NOMO-1 (cell line): ENCODE measurements around the gene TCP11L2.
"Not testable (repeated sequence)": the region's sequence is repeated elsewhere in the genome, so short reads cannot be mapped to it uniquely, and the experiment has no call there.

ENCODE experiments used
- DNase-seq, 2 experiments: peaks; one replicate each; lab custom pipeline; 2025; ENCODE audit not compliant: unreplicated experiment in 2 of 2; lab: John Stamatoyannopoulos, UW

The TCP11L2 gene

GRCh38 chr12:106282457-106283097, 20.0 kb upstream of the TCP11L2 start:
- DNase-seq, result peak; percentile 59 to 63

DNA sequence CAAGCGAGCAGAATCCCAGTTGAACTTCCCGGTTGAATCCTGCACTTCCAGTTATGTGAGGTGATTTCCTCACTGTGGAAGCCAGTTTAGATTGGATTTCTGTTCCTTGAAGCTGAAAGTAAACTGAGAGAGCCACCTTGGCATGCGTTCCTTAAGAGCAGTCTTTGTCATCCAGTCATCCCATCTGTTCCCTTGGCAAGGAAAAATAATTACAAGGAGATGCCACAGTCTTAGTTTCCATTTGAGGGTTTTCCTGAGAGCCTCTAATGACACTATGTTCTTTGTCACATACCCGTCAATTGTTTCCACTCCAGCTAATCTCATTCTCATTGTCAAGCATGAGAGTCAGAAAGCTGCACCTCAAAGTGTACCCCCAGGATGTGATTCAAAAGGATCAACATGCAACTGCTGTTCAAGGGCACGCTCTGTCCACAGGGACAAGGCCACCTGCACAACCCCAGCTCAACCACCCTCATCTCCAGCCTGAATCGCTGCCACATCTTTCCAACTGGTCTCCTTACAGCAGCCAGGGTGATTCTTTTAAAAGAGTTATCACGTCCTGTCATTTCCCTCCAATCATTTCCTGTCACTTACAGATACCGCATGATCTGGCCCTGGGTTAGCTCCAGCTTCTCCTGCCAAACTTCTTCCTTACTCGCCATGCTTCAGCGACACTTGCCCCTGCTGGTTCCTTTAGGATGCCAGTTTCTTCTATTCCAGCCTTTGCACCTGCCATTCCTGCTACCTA, 18.0 kb upstream of the TCP11L2 start:
- DNase-seq, result no peak

- no peak for DNase-seq
Observed at GRCh38 chr12:106285982-106286381, 16.6 kb upstream of the TCP11L2 start.

DNA sequence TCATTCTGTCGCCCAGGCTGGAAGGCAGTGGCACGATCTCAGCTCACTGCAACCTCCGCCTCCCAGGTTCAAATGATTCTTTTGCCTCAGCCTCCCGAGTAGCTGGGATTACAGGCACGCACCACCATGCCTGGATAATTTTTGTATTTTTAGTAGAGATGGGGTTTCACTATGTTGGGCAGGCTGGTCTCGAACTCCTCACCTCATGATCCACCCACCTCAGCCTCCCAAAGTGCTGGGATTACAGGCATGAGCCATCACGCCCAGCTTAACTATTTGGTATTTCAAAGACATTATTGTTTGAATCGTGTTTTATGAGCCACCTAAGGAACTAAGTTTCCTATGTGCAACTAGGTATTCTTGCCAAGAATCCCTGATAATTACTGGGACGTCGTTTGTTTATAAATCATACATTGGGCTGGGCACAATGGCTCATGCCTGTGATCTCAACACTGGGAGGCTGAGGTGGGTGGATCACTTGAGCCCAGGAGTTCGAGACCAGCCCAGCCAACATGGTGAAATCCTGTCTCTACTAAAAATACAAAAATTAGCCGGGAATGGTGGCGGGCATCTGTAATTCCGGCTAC, 15.9 kb upstream of the TCP11L2 start:
- DNase-seq, result not testable (repeated sequence)

- no peak for DNase-seq
Observed at GRCh38 chr12:106287364-106287763, 15.2 kb upstream of the TCP11L2 start.

GRCh38 chr12:106288101-106288493, 14.4 kb upstream of the TCP11L2 start:
- DNase-seq, result no peak

DNA sequence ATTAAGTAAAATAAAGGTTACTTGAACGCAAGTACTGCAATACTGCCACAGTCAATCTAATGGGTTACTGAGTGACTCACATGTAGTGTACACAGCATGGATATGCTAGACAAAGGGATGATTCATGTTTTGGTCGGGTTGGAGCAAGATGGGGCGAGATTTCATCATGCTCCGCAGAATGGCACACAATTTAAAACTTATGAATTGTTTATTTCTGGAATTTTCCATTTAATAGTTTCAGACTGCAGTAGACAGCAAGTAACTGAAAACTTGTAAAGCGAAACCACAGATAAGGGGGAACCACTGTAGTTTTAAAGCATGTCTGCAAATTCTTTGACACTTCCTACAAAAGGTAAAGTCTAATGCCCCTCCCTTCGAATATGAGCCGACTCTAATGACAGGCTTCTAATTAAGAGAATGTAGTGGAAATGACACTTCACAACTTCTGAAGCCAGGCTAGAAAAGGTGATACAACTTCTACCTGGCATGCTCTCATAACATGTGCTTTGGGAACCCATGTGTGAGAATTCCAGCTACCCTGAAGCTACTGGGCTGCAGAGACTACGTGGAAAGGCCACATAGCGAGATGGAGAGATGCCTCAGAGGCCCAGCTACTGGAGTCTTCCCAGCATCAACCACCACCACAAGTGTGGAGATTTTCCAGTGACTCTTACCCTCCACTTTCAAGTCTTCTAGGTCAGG, 13.9 kb upstream of the TCP11L2 start:
- peak; percentile 77 to 84 for DNase-seq

- DNase-seq, result no peak
Observed at GRCh38 chr12:106289196-106289681, 13.3 kb upstream of the TCP11L2 start.

GRCh38 chr12:106290666-106291065, 11.9 kb upstream of the TCP11L2 start:
- no peak for DNase-seq

- no peak for DNase-seq
Observed at GRCh38 chr12:106291342-106291741, 11.2 kb upstream of the TCP11L2 start.

DNA sequence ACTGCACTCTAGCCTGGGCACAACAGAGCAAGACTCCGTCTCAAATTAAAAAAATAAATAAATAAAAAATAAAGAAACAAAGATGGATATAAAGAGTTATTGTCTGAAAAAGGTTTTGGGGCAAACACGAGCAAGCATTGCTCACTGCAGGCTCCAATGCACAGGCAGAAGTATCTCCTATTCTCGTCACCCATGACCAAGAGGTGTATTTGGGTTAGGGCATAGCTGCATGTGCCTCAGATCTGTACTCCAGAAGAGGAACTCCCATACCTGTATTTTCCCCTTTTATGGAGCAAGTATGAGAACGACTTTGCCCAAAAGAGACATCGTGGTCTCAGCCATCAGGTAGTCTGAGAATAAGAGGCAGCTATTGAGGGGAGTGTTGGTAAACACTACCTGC, 10.2 kb upstream of the TCP11L2 start:
- DNase-seq, result no peak

- DNase-seq, result no peak
Observed at GRCh38 chr12:106296179-106296877, 6.2 kb upstream of the TCP11L2 start.

- no peak for DNase-seq
Observed at GRCh38 chr12:106297075-106297474, 5.5 kb upstream of the TCP11L2 start.

- no peak for DNase-seq
Observed at GRCh38 chr12:106297681-106298080, 4.9 kb upstream of the TCP11L2 start.

GRCh38 chr12:106299202-106299774, 3.2 kb upstream of the TCP11L2 start:
- DNase-seq, result no peak

DNA sequence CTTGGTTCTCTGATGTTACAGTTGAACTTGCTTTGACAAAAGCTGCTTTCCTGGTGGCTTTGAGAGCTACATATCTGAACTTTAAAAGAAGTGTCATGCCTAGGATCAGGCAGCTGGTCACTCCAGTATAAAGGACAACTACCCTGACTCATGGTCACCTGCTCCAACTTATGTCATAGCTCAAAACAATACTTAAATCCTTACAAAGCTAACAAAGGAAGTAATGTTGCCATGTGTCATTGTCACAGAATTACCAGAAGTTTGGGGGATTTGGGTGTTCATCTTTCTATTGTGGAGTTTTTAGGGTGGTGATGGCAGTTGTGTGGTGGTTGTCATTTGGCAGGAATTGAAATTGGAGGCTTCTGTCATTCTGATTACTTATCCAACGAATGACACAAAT, 1.8 kb upstream of the TCP11L2 start:
- DNase-seq, result no peak

- DNase-seq, result no peak
Observed at GRCh38 chr12:106301241-106301610, 1.3 kb upstream of the TCP11L2 start.

- peak; percentile 42 to 50 for DNase-seq
Observed at GRCh38 chr12:106301611-106302321, 767 bp upstream of the TCP11L2 start.

- peak; percentile 48 to 53 for DNase-seq
Observed at GRCh38 chr12:106303202-106303820, 778 bp downstream of the TCP11L2 start.
